Measurements from ENCODE around the gene SLC15A4. TPM values are rescaled to one million over a fixed set of nuclear protein-coding genes. Genes with fewer than 3 reads are reported as not detected.

The SLC15A4 gene
- polyA plus RNA-seq, 2 of the 4 experiments (the other 2 are of a cell fraction), result 21.6 to 40.0 TPM

- no peak for TF ChIP-seq JUNB (IDR thresholded peaks at IDR 0.05)
Measured at GRCh38 chr12:128857133-128857763, 33.5 kb upstream of the SLC15A4 start (continued).

- no peak overlapping the region for H3K27ac ChIP-seq
- H3K4me1 ChIP-seq, result no peaks in the 10 kb centered on the region
- CTCF ChIA-PET, result no interaction called here
- 50% methylated on average over 7 of the region's 7 CpGs for WGBS (ENCODE audit: missing lambda C conversion rate)
- DNase-seq (ENCODE audit: low read depth in 1 of 2, low spot score in 1 of 2) (no peak), FAIRE-seq (no peak), ATAC-seq (no peak)
- no peak overlapping the region for H3K4me2 ChIP-seq
- H3K4me3 ChIP-seq, result no peak overlapping the region
- POLR2A ChIA-PET, result no interaction called here
- no peaks in the 10 kb centered on the region for H3K9me3 ChIP-seq
- TF ChIP-seq TFCP2L1 (CRISPR knock-in tag; IDR thresholded peaks at IDR 0.05), result no peak
- no peak for TF ChIP-seq ELK1 (IDR thresholded peaks at IDR 0.05; ENCODE audit: low read depth, low read length)
- TF ChIP-seq NFE2L2 (conservative IDR thresholded peaks at IDR 0.05; ENCODE audit: low read length), result no peak
- TF ChIP-seq ZFP36 (IDR thresholded peaks at IDR 0.05; ENCODE audit: borderline replicate concordance, partially characterized antibody), result no peak
- TF ChIP-seq NR3C1 (IDR thresholded peaks at IDR 0.05), result no peak
- TF ChIP-seq CEBPB (IDR thresholded peaks at IDR 0.05), result no peak
- no peak for TF ChIP-seq BHLHE40 (IDR thresholded peaks at IDR 0.05; ENCODE audit: low read depth, low read length)
- no peak for TF ChIP-seq GATA3 (IDR thresholded peaks at IDR 0.05; ENCODE audit: borderline replicate concordance)
- no peak for TF ChIP-seq SMC3 (IDR thresholded peaks at IDR 0.05)
- TF ChIP-seq MYC (IDR thresholded peaks at IDR 0.05; ENCODE audit: borderline replicate concordance, low read length), result no peak
- TF ChIP-seq HES2 (IDR thresholded peaks at IDR 0.05), result no peak
- TF ChIP-seq KDM1A (IDR thresholded peaks at IDR 0.05; ENCODE audit: low read depth), result no peak
- TF ChIP-seq RNF2 (IDR thresholded peaks at IDR 0.05; ENCODE audit: borderline replicate concordance, low read depth), result no peak
Measured at GRCh38 chr12:128856791-128857078, 33.0 kb upstream of the SLC15A4 start.

- H3K9me3 ChIP-seq, result no peaks in the 10 kb centered on the region
- H3K4me2 ChIP-seq, result no peak overlapping the region
- H3K4me3 ChIP-seq, result no peak overlapping the region
- no peak overlapping the region for H3K27ac ChIP-seq
- ChIA-PET CTCF (no interaction called here), POLR2A (no interaction called here)
- FAIRE-seq (no peak), DNase-seq (ENCODE audit: low read depth in 1 of 2, low spot score in 1 of 2) (no peak), ATAC-seq (no peak)
- TF ChIP-seq ZC3H11A (IDR thresholded peaks at IDR 0.05) (no peak), HOXB5 (CRISPR knock-in tag; IDR thresholded peaks at IDR 0.05) (no peak), NPAS2 (CRISPR knock-in tag; IDR thresholded peaks at IDR 0.05; ENCODE audit: borderline replicate concordance) (no peak), SREBF2 (IDR thresholded peaks at IDR 0.05) (no peak), ESRRA (IDR thresholded peaks at IDR 0.05; ENCODE audit: borderline replicate concordance, low read length) (no peak), KDM5A (IDR thresholded peaks at IDR 0.05) (no peak), ATOH8 (CRISPR knock-in tag; IDR thresholded peaks at IDR 0.05; ENCODE audit: low read depth) (no peak), RAD21 (conservative IDR thresholded peaks at IDR 0.05 in 1 of 2, IDR thresholded peaks at IDR 0.05 in 1 of 2) (no peak), NFE2L2 (conservative IDR thresholded peaks at IDR 0.05; ENCODE audit: low read length) (no peak), KDM1A (IDR thresholded peaks at IDR 0.05; ENCODE audit: low read depth) (no peak)
- WGBS (ENCODE audit: missing lambda C conversion rate), result 20% methylated on average over 9 of the region's 9 CpGs
- no peaks in the 10 kb centered on the region for H3K4me1 ChIP-seq
Measured at GRCh38 chr12:128856035-128856790, 32.5 kb upstream of the SLC15A4 start.
